Hepatocyte (in vitro differentiated cells): Measurements from ENCODE around the gene C2.

Experiments used
- CTCF ChIP-seq: fragments of 200-600 bp; sonication (generic); IDR thresholded peaks from 2 replicates; pipeline ENCODE4 v1.5.1; 2016; ENCODE audit warnings: antibody characterized with exemption, mild to moderate bottlenecking; ENCODE audit not compliant: poor library complexity
- EZH2phosphoT487 ChIP-seq: fragments of 200-600 bp; sonication (generic); IDR thresholded peaks from one replicate; pipeline ENCODE4 v1.6.1; 2018; ENCODE audit warnings: antibody characterized with exemption, mild to moderate bottlenecking, low read depth, moderate library complexity; ENCODE audit not compliant: unreplicated experiment, severe bottlenecking

GRCh38 chr6:31896493-31896855 is 31.0 kb upstream of the C2 start:
- no peak for TF ChIP-seq CTCF
- no peak for TF ChIP-seq EZH2phosphoT487
